SKM-1 (cell line): ENCODE measurements around the gene AMHR2.
A peak's percentile ranks its signal among the peaks of the same experiment; 100 is the strongest.
"Not testable (repeated sequence)": the region's sequence is repeated elsewhere in the genome, so short reads cannot be mapped to it uniquely, and the experiment has no call there.

Source experiments
- DNase-seq: peaks from one replicate; lab custom pipeline; 2025; ENCODE audit not compliant: unreplicated experiment; lab: John Stamatoyannopoulos, UW

AMHR2 gene

GRCh38 chr12:53414756-53415417, 8.8 kb upstream of the AMHR2 start:
- no peak for DNase-seq

DNA sequence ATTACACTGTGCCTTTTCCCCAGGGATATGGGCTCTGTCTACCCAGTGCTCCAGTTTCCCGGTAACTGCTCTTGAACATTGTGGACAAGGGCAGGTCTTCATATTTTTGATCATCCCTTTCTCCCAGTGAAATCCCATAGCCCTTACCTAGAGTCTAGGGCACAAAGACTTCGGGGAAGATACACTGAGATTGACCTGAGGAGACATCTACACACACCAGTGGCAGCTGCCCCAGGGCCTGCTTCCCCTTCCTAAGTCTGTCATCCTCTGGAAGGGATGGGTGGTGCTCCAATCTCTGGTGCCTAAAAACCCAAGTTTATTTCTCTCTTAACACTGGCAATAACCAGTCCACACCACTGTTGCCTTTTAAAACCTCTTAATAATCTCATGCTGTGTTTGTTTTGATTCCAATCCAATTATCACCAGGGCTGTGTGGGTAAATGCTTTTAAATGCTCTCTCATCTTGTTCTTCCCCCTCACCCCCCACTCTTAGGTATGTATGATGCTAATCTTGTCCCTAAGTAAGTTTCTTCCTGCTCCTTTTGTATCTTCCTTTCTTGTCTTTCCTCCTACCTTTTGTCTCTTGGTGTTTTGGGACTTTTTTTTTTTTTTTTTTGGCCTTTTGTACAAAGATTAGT, 7.8 kb upstream of the AMHR2 start:
- not testable (repeated sequence) for DNase-seq

DNA sequence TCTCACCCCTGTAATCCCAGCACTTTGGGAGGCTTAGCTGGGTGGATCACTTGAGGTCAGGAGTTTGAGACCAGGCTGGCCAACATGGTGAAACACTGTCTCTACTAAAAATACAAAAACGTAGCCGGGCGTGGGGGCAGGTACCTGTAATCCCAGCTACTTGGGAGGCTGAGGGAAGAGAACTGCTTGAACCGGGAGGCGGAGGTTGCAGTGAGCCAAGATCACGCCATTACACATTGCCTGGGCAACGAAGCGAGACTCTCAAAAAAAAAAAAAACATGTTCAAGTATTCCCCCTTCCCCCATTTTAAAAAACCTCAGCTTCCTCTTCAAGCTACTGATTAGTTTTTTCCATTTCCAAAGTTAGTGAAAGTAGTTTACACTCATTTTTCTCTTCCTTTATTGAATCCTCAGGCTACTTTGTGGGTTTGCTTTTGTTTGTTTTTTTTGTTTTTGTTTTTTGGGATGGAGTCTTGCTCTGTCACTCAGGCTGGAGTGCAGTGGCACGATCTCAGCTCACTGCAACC, 6.3 kb upstream of the AMHR2 start:
- peak; percentile 28 for DNase-seq

DNA sequence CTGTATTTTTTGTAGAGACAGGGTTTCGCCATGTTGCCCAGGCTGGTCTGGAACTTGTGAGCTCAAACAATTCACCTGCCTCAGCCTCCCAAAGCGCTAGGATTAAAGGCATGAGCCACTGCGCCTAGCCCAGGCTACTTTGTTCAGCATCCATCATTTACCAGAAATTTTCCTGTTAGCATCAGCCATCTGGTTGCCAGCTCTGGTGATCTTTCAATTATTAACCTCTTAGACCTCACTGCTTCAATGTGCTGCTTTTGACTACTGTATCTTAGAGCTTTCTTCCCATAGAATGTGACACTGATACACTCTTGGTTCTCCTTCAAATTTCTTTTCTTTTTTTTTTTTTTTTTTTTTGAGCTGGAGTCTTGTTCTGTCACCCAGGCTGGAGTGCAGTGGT, 5.4 kb upstream of the AMHR2 start:
- DNase-seq: no peak

DNA sequence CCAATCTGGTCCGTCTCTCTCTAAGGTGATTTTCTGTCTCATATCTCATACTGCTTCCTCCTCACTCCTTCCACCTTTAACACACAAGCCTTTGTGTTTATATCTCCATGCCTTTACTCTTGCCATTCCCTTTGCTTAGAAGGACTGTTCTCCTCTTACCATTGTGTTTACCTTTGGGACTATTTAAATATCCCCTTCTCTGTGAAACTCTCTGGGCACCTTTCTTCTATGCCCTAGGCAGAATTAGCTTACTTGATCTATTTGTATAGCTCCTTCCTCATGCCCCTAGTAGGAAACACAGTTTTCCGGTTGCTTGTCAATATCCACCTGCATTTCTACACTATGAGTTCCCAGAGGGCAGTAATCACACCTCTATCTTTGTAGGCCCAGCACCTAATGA, 3.9 kb upstream of the AMHR2 start:
- no peak for DNase-seq

DNA sequence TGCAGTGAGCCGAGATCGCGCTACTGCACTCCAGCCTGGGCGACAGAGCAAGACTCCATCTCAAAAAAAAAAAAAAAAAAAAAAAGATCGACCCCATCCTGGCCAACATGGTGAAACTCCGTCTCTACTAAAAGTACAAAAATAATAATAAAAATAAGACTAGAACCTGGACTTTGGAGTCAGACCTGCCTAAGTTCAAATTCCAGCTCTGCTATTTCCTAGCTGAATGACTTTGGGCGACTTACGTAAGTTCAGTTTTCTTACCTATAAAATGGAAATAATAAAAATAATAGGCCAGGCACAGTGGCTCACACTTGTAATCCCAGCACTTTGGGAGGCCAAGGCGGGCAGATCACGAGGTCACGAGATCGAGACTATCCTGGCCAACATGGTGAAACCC, 1.4 kb upstream of the AMHR2 start:
- DNase-seq: not testable (repeated sequence)

- DNase-seq: no peak
These were observed 1.2 kb downstream of the AMHR2 start for GRCh38 chr12:53424626-53425514.

DNA sequence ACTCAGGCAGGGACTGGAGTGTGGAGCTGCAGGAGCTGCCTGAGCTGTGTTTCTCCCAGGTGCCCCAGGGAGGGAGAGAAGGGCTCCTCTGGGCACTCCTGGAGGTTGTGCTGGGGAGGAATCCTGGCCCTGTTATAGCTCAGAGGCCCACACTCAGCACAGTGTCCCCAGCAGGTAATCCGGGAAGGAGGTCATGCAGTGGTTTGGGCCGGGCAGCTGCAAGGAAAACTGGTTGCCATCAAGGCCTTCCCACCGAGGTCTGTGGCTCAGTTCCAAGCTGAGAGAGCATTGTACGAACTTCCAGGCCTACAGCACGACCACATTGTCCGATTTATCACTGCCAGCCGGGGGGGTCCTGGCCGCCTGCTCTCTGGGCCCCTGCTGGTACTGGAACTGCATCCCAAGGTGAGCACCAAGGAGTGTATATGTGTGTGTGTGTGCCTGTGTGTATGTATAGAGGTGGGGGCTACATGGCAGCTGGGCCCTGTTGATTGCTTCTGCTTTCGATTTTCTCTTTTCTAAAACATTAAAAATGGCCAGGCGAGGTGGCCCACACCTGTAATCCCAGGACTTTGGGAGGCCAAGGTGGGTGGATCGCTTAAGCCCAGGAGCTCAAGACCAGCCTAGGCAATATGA, 2.0 kb downstream of the AMHR2 start:
- DNase-seq: no peak

DNA sequence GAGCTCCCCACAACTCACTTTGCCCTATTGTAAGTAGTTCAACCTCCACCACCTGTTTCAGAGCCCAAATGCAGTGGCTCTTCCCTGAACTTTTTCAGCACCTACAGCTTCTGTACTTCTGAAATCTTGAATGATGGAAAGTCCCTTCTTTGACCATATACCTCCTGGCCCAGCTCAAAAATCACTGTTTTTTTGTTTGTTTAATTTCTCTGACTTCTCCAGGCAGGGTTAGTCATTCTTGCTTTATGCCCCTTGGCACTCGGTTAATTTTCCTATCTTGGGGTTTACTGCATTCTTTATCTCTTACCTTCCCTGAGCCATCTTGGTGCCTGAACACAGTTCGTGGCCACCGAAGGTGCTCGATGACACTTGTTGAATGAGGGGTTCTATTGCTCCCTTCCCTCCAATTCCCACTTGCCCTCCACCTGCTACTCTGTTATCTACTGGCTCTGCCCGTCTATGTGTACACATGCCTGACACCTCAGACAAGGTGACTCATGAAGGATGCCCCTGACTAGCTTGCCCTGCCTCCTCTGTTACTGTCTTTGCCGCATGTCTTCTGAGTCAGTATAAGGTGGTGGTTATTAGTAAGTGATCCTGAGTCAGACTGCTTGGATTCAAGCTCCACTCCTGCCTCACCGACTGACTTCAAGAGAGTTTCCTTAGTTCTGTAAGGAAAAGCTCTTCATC, 4.4 kb downstream of the AMHR2 start:
- DNase-seq: no peak

DNA sequence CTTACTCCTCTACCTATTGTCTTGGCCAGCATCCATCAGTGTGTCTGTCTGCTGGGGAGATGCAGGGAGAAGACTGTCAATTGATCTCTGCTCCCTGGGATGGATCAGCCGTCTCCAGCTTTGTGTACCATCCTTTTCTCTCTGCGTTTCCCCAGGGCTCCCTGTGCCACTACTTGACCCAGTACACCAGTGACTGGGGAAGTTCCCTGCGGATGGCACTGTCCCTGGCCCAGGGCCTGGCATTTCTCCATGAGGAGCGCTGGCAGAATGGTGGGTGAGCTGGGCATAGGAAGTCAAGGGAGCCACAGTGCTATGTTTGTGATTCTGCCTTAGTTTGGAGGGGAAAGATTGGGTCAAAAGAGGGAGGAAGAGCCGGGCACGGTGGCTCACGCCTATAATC, 5.1 kb downstream of the AMHR2 start:
- no peak for DNase-seq

- DNase-seq: no peak
These were observed 6.5 kb downstream of the AMHR2 start for GRCh38 chr12:53430116-53430515.

DNA sequence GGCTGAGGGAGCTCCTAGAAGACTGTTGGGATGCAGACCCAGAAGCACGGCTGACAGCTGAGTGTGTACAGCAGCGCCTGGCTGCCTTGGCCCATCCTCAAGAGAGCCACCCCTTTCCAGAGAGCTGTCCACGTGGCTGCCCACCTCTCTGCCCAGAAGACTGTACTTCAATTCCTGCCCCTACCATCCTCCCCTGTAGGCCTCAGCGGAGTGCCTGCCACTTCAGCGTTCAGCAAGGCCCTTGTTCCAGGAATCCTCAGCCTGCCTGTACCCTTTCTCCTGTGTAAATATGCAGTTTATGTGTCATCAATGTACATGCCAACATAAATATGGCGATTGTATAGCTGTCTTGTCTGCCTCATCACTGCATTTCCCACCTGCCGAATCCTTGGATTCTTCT, 7.5 kb downstream of the AMHR2 start:
- no peak for DNase-seq

GRCh38 chr12:53435326-53435725, 11.7 kb downstream of the AMHR2 start:
- not testable (repeated sequence) for DNase-seq

GRCh38 chr12:53439582-53439981, 15.9 kb downstream of the AMHR2 start:
- not testable (repeated sequence) for DNase-seq

- peak; percentile 84 for DNase-seq
These were observed 17.6 kb downstream of the AMHR2 start, which contains the start of gene PRR13 for GRCh38 chr12:53441040-53441833. PRR13 (plus strand) TSS chr12:53441734; CDS start chr12:53442715, 981 bp downstream.

- no peak for DNase-seq
These were observed 20.3 kb downstream of the AMHR2 start for GRCh38 chr12:53443955-53444354.

DNA sequence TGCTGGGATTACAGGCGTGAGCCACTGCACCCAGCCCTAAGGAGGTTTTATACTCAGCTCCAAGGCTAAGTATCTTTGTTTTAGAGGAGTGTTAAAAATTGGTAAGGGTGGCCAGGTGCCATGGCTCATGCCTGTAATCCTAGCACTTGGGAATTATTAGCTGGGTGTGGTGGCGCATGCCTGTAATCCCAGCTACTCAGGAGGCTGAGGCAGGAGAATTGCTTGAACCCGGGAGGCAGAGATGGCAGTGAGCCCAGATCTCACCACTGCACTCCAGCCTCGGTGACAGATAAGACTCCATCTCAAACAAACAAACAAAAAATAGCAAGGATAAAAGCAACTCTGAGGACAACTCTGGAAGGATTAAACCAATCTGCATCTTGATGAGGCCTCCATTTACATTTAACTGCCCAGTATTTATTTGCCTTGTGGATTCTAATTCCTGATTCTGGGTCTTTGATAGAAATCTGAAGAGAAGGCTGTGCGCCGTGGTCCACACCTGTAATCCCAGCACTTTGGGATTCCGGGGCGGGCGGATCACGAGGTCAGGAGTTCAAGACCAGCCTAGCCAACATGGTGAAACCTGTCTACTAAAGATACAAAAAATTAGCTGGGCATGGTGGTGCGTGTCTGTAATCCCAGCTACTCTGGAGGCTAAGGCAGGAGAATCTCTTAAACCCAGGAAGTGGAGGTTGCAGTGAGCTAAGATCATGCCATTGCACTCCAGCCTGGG, 21.1 kb downstream of the AMHR2 start:
- DNase-seq: not testable (repeated sequence)

- no peak for DNase-seq
These were observed 27.3 kb downstream of the AMHR2 start for GRCh38 chr12:53450936-53451335.

GRCh38 chr12:53451661-53452158, 28.1 kb downstream of the AMHR2 start, which contains the start of gene PCBP2:
PCBP2 (plus strand) TSS chr12:53452102; CDS start chr12:53454801, 2,699 bp downstream.
- DNase-seq: peak; percentile 82
